Uterus (tissue), 4 donors: ENCODE results near the gene SLC6A6. TPM values are rescaled to one million over a fixed set of nuclear protein-coding genes. Genes with fewer than 3 reads are reported as not detected.
A peak's percentile ranks its signal among the peaks of the same experiment; 100 is the strongest.
"Not testable (repeated sequence)": the region's sequence is repeated elsewhere in the genome, so short reads cannot be mapped to it uniquely, and the experiment has no call there.

Experiments
- DNase-seq, 2 donors: peaks; one replicate each; pipeline ENCODE4 v3.0.0-alpha.2; 2019 to 2020
- H3K27ac ChIP-seq, 2 donors: fragments of 200-600 bp; sonication (generic); 1 replicate in 1 of 2; 2 replicates in 1 of 2; pipeline ENCODE4 v1.5.1; 2016 to 2018
- H3K27me3 ChIP-seq, 2 donors: fragments of 200-600 bp; sonication (generic); one replicate each; pipeline ENCODE4 v1.5.1; 2018 to 2019; ENCODE audit warnings: control low read depth in 1 of 2
- H3K36me3 ChIP-seq, 2 donors: fragments of 200-600 bp; sonication (generic); one replicate each; pipeline ENCODE4 v1.5.1; 2019; ENCODE audit warnings: control low read depth in 1 of 2
- H3K4me1 ChIP-seq, 2 donors: fragments of 200-600 bp; sonication (generic); one replicate each; pipeline ENCODE4 v1.5.1; 2018 to 2019; ENCODE audit warnings: control low read depth in 1 of 2
- H3K4me3 ChIP-seq, 2 donors: fragments of 200-600 bp; sonication (generic); 1 replicate in 1 of 2; 2 replicates in 1 of 2; pipeline ENCODE4 v1.5.1; 2018 to 2019; ENCODE audit warnings: mild to moderate bottlenecking in 1 of 2
- H3K9me3 ChIP-seq, 2 donors: fragments of 200-600 bp; sonication (generic); one replicate each; pipeline ENCODE4 v1.5.1; 2019; ENCODE audit warnings: control low read depth in 1 of 2
- CTCF ChIP-seq, 4 experiments: fragments of 200-600 bp in 2 of 4; fragments of 450-650 bp in 2 of 4; sonication (generic) in 2 of 4; IDR thresholded peaks; one replicate each; pipeline ENCODE4 v1.5.1; 2016 to 2019; ENCODE audit warnings: antibody characterized with exemption in 4 of 4, mild to moderate bottlenecking in 2 of 4, moderate library complexity in 1 of 4
- POLR2A ChIP-seq, 2 donors: fragments of 450-650 bp; IDR thresholded peaks; one replicate each; pipeline ENCODE4 v1.6.1; 2016; ENCODE audit warnings: antibody characterized with exemption in 2 of 2, mild to moderate bottlenecking in 1 of 2, moderate library complexity in 1 of 2
- intact Hi-C: fragments of 100-400 bp; cut with DNase I; formaldehyde crosslinking; loops from one replicate; pipeline ENCODE4 v1.15.1; 2023; ENCODE audit warnings: low total_unique reads
- total RNA-seq, 4 donors: library from RNA; depleted of rRNA in 3 of 4; stranded (reverse); fragments of >200 nt in 3 of 4; gene quantifications; one replicate each; pipeline versions ENCODE4 v1.1.0 to v1.2.4, GENCODE V29; 2014 to 2023
- donor health status: DM: yes; HTN: yes; CAD: no.

Gene SLC6A6
- total RNA-seq, 4 donors from 2014 or later, result 15.9 to 37.5 (median 18.0) TPM

DNA sequence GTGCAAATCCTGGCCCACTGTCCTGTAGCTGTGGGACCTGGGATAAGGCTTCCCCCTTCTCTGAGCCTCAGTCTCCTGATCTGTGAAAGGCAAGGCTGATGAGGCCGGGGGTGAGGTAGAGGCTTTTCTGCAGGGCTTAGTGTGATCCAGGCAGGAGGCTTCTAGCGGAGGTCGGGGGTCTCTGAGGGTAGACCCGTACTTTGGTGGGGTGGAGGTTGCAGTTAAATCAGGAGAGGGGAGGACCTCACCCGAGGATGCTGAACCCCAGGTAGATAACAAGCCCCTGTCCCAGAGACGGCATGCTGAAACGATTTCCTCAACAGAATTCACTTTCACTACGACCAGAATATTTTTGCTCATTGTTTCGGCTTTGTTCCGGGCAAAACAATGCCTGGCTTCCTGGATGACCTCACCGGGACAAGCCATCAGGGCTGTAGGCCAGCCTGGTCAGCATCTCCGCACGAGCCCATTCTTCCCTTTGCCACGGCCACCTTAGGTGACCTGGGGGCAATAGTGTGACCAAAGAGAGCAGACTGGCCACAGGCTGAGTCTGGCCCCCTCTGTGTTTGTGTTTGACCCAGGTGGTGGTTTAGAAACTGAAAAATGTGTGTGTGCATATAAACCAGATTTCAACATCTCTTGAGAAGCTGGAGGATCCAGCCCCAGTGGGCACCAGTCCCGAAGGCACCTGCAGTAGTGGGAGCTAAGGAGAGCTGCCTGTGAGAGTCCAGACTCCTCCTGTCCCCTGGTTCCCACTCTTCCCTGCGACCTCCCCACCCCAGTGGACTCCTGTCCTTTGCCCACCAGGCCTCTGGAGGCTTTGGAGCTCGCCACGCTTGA is 33.0 kb downstream of the SLC6A6 start:
- TF ChIP-seq CTCF (IDR thresholded peaks at IDR 0.05) (no peak), POLR2A (IDR thresholded peaks at IDR 0.05) (no peak)
- H3K36me3 ChIP-seq, result no peaks in the 10 kb centered on the region
- intact Hi-C loops, result no loop called here
- peaks cover 0 to 15% of the 10 kb centered on the region in 2 donors for H3K4me1 ChIP-seq
- no peak for DNase-seq
- H3K27me3 ChIP-seq, result no peaks in the 10 kb centered on the region
- no peaks in the 10 kb centered on the region for H3K9me3 ChIP-seq
- H3K27ac ChIP-seq, result peak overlapping the region; percentile 7 to 40
- no peak overlapping the region for H3K4me3 ChIP-seq

DNA sequence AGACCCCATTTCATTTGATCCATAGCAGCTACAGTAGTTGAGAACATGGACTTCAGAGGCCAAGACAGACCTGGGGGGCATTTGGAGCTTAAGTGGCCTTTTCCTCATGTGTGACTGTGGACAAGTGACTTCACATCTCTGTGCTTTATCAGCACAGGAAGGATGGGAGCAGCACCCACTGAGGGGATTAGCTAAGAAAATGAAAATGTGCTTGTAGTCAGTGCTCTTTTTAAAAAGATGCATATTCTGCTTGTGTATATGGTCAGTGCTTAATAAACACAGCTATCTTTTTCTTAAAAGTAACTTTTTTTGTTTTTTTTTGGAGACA is 34.5 kb downstream of the SLC6A6 start:
- Histone ChIP-seq H3K36me3 (no peaks in the 10 kb centered on the region), H3K9me3 (no peaks in the 10 kb centered on the region), H3K4me3 (no peak overlapping the region), H3K4me1 (peaks cover 0 to 15% of the 10 kb centered on the region in 2 donors), H3K27me3 (no peaks in the 10 kb centered on the region), H3K27ac (no peak overlapping the region)
- TF ChIP-seq POLR2A (IDR thresholded peaks at IDR 0.05) (no peak), CTCF (IDR thresholded peaks at IDR 0.05) (no peak)
- intact Hi-C loops, result no loop called here
- DNase-seq, result no peak

- H3K4me3 ChIP-seq, H3K36me3 ChIP-seq, DNase-seq, H3K9me3 ChIP-seq, intact Hi-C loops, H3K27ac ChIP-seq, H3K27me3 ChIP-seq: not testable (repeated sequence)
- H3K4me1 ChIP-seq, result peaks cover 0 to 15% of the 10 kb centered on the region in 2 donors
These were observed 35.3 kb downstream of the SLC6A6 start for GRCh38 chr3:14437705-14438104.

DNA sequence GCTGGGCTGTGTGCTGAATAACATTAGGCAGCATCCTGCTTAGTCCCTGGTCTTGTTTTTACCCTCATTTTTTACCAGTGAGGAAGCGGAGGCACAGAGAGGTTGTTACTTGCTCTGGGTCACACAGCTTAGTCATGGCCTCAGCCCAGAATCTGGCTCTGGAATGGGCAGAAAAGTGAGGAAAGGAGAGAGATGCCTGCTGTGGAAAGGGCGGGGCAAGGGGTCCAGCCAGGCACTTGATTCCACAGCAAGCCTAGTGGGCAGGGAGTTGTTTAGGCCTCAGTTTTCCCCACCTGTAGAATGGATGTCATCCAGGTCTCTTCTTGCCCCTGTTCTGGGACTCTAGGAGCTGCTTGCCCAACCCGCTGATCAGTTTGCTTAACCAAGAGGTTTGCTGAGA is 35.9 kb downstream of the SLC6A6 start:
- Histone ChIP-seq H3K27me3 (no peaks in the 10 kb centered on the region), H3K4me3 (no peak overlapping the region), H3K9me3 (no peaks in the 10 kb centered on the region), H3K36me3 (no peaks in the 10 kb centered on the region), H3K27ac (no peak overlapping the region), H3K4me1 (peaks cover 0 to 15% of the 10 kb centered on the region in 2 donors)
- no peak for TF ChIP-seq POLR2A (IDR thresholded peaks at IDR 0.05)
- no peak for TF ChIP-seq CTCF (IDR thresholded peaks at IDR 0.05)
- intact Hi-C loops, result no loop called here
- DNase-seq, result no peak

- no peaks in the 10 kb centered on the region for H3K36me3 ChIP-seq
- peaks cover 0 to 15% of the 10 kb centered on the region in 2 donors for H3K4me1 ChIP-seq
- no peak for TF ChIP-seq CTCF (IDR thresholded peaks at IDR 0.05)
- TF ChIP-seq POLR2A (IDR thresholded peaks at IDR 0.05), result no peak
- no peaks in the 10 kb centered on the region for H3K27me3 ChIP-seq
- no peak overlapping the region for H3K4me3 ChIP-seq
- H3K9me3 ChIP-seq, result no peaks in the 10 kb centered on the region
- H3K27ac ChIP-seq, result peak overlapping the region in 1 of 2 donors; percentile 41
- DNase-seq, result no peak
- intact Hi-C loops, result no loop called here
These were observed 36.5 kb downstream of the SLC6A6 start for GRCh38 chr3:14438929-14439328.
